Caco-2 (cell line): ENCODE data around the gene ABHD12B. TPM values are rescaled to one million over a fixed set of nuclear protein-coding genes. Genes with fewer than 3 reads are reported as not detected.
"Not testable (repeated sequence)": the region's sequence is repeated elsewhere in the genome, so short reads cannot be mapped to it uniquely, and the experiment has no call there.

ENCODE experiments used
- BruUV-seq: library from RNA; stranded (reverse); fragments of 400-500 nt; replicated peaks from 2 replicates; lab custom pipeline; 2021; lab: Mats Ljungman, UMichigan
- CTCF ChIA-PET: fragments of 300-600 bp; sonication (Branson Sonifier 250); formaldehyde crosslinking; loops from one replicate; lab custom pipeline; 2022; ENCODE audit warnings: antibody characterized with exemption; lab: Charles Lee
- POLR2A ChIA-PET: fragments of 300-600 bp; sonication (Branson Sonifier 250); formaldehyde crosslinking; loops from one replicate; lab custom pipeline; 2022; ENCODE audit warnings: antibody characterized with exemption; lab: Charles Lee
- DNase-seq, 2 experiments: peaks; one replicate each; pipeline versions ENCODE4 v3.0.0 to v3.0.0-alpha.2; 2020 to 2022
- H3K27me3 ChIP-seq: replicated peaks from 2 replicates; pipeline ENCODE4 v1.6.0; 2011; ENCODE audit warnings: low read length; ENCODE audit not compliant: control insufficient read depth, insufficient read depth
- H3K36me3 ChIP-seq: 2 replicates; pipeline ENCODE4 v1.5.1; 2011; ENCODE audit warnings: low read length; ENCODE audit not compliant: control insufficient read depth, insufficient read depth
- H3K4me1 ChIP-seq: fragments of 250-450 bp; sonication (Bioruptor Pico); 2 replicates; pipeline ENCODE4 v1.5.1; 2020; ENCODE audit warnings: mild to moderate bottlenecking
- H3K4me3 ChIP-seq: 2 replicates; pipeline ENCODE4 v1.5.1; 2011; ENCODE audit warnings: low read depth, mild to moderate bottlenecking, control low read depth, low read length
- H3K9me3 ChIP-seq: fragments of 250-450 bp; sonication (Bioruptor Pico); 2 replicates; pipeline ENCODE4 v1.5.1; 2020; ENCODE audit warnings: mild to moderate bottlenecking, moderate library complexity
- H3K27ac Mint-ChIP-seq: one replicate; pipeline ENCODE4 v1.8.0; 2022; ENCODE audit warnings: mixed read lengths; ENCODE audit not compliant: unreplicated experiment
- H3K27me3 Mint-ChIP-seq: one replicate; pipeline ENCODE4 v1.8.0; 2022; ENCODE audit warnings: mixed read lengths; ENCODE audit not compliant: insufficient read depth, unreplicated experiment
- H3K36me3 Mint-ChIP-seq: one replicate; pipeline ENCODE4 v1.8.0; 2022; ENCODE audit warnings: mild to moderate bottlenecking, mixed read lengths; ENCODE audit not compliant: insufficient read depth, unreplicated experiment
- H3K4me1 Mint-ChIP-seq: one replicate; pipeline ENCODE4 v1.8.0; 2022; ENCODE audit warnings: low read depth, mixed read lengths; ENCODE audit not compliant: unreplicated experiment
- H3K4me3 Mint-ChIP-seq: one replicate; pipeline ENCODE4 v1.8.0; 2022; ENCODE audit warnings: mild to moderate bottlenecking, moderate library complexity, mixed read lengths; ENCODE audit not compliant: unreplicated experiment
- H3K9me3 Mint-ChIP-seq: one replicate; pipeline ENCODE4 v1.8.0; 2022; ENCODE audit warnings: mixed read lengths; ENCODE audit not compliant: unreplicated experiment
- CTCF ChIP-seq, 2 experiments: fragments of 200-600 bp in 1 of 2; IDR thresholded peaks; 1 replicate in 1 of 2; 2 replicates in 1 of 2; pipeline versions ENCODE4 v1.5.1 to v1.8.0; 2011 to 2022; ENCODE audit warnings: antibody characterized with exemption in 1 of 2, control low read depth in 1 of 2, inconsistent platforms in 1 of 2, low read depth in 1 of 2, low read length in 1 of 2, mild to moderate bottlenecking in 1 of 2, moderate library complexity in 1 of 2; ENCODE audit not compliant: insufficient read depth in 1 of 2, severe bottlenecking in 1 of 2, unreplicated experiment in 1 of 2
- intact Hi-C: fragments of 100-400 bp; cut with micrococcal nuclease; formaldehyde crosslinking; loops from one replicate; pipeline ENCODE4 v1.10.0; 2022; ENCODE audit not compliant: unreplicated experiment
- total RNA-seq: library from RNA; stranded (reverse); gene quantifications from 2 replicates; pipeline ENCODE4 v1.2.3, GENCODE V29; 2022

Gene ABHD12B
- total RNA-seq, 1 experiment from 2014 or later, result not detected

DNA sequence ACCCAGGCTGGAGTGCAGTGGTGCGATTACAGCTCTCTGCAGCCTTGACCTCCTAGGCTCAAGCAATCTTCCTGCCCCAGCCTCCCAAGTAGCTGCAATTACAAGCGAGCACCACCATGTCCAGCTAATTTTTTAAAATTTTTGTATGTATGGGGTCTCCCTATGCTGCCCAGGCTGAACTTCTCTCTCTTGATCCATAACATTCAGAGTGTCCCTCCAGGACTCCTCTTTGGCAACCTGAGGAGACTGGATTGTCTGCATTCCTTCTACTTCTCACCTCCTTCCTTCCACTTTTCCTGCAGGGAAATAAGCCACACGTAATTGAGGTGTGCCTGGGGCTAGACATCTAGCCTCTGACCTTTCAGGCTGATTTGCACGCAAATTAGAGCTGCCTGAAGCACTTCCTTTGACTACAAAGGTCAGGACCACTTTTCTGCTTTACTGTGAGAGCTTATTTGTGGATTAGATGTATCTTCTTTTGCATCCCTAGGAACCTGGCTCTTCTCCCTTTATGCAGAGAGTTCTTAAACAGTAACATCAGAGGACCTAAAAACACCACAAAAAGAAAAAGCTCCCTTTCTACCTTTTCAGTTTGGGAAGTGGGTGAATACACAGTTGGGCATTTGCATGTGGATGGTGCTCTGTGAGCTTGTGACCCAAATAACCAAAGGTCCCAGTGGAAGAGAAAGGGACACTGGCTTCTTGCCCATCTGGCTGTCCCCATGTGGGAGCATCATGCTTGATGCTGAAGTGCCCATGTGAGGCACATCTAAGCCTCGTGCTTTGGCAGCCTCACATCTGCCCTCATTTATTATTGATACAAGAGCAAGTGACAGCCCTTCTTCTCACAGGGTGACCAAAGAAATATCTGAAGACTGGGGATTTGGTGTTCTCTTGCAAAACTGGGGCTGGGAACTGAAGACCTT is 38.9 kb downstream of the ABHD12B start:
- Mint-ChIP-seq H3K36me3 (peaks cover 20% of the 10 kb centered on the region), H3K27ac (no peak overlapping the region), H3K27me3 (no peaks in the 10 kb centered on the region), H3K9me3 (no peaks in the 10 kb centered on the region), H3K4me1 (no peaks in the 10 kb centered on the region), H3K4me3 (no peak overlapping the region)
- BruUV-seq, result no TSS peak
- no peaks in the 10 kb centered on the region for H3K27me3 ChIP-seq
- no peak overlapping the region for H3K4me3 ChIP-seq
- POLR2A ChIA-PET, result interaction anchor here (0.9 kb wide), 1 partner anchor 33 kb away, joined by 3 read pairs; the partner anchor contains the start of gene PYGL
- TF ChIP-seq CTCF (IDR thresholded peaks at IDR 0.05; ENCODE audit: insufficient read depth in 1 of 2, low read depth in 1 of 2, low read length in 1 of 2, severe bottlenecking in 1 of 2, unreplicated experiment in 1 of 2), result no peak
- CTCF ChIA-PET, result no interaction called here
- H3K36me3 ChIP-seq, result no peaks in the 10 kb centered on the region; the same call in 1 of the 2 replicates
- no peaks in the 10 kb centered on the region for H3K9me3 ChIP-seq
- DNase-seq, result peak; percentile 21 to 58
- intact Hi-C loops, result no loop called here
- no peaks in the 10 kb centered on the region; the same call in 1 of the 2 replicates for H3K4me1 ChIP-seq

DNA sequence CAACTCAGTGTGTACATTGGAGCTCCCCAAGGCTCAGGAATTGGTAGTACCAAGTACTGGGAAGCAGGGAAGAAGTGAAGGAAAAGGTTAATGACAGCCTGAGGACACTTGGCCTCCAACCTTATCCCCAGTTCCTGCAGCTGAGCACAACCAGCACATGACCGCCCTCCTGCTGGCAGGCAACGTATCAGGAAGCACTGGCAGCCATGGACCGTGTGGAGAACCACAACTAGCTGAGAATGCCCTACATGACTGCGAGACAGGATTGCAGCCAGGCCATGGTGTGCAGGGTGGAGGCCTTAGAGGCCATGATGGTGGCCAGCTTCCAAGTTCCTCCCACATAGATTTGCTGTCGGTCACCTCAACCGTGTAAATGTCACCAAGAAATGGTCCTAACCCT is 45.6 kb downstream of the ABHD12B start:
- POLR2A ChIA-PET, result no interaction called here
- peaks cover 22% of the 10 kb centered on the region for H3K36me3 Mint-ChIP-seq

DNA sequence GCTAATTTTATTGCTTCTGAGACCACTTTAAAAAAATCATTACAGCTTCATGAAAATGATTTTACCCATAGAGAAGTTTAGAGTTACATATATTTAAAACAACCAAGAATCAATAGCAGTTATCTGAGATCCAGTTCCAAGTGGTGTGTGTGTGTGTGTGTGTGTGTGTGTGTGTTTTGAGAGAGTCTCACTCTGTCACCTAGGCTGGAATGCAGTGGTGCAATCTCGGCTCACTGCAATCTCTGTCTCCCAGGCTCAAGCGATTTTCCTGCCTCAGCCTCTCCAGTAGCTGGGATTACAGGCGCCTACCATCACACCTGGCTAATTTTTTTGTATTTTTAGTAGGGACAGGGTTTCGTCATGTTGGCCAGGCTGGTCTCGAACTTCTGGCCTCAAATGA is 47.7 kb downstream of the ABHD12B start:
- H3K9me3 ChIP-seq, intact Hi-C loops, H3K9me3 Mint-ChIP-seq, POLR2A ChIA-PET, H3K4me3 ChIP-seq, H3K27me3 Mint-ChIP-seq, H3K27me3 ChIP-seq, BruUV-seq, H3K4me3 Mint-ChIP-seq, H3K36me3 ChIP-seq, H3K27ac Mint-ChIP-seq, H3K4me1 Mint-ChIP-seq: not testable (repeated sequence)
- CTCF ChIA-PET, result interaction anchor here (0.7 kb wide), 1 partner anchor 526 kb away, joined by 3 read pairs; no protein-coding TSS in a partner anchor
- peaks cover 11% of the 10 kb centered on the region for H3K4me1 ChIP-seq
- peaks cover 34% of the 10 kb centered on the region for H3K36me3 Mint-ChIP-seq
- peak in 1 of 2 experiments; percentile 21 for DNase-seq

More for the DNA sequence above, 45.6 kb downstream of the ABHD12B start:
- TF ChIP-seq CTCF (IDR thresholded peaks at IDR 0.05; ENCODE audit: insufficient read depth in 1 of 2, low read depth in 1 of 2, low read length in 1 of 2, severe bottlenecking in 1 of 2, unreplicated experiment in 1 of 2), result no peak
- no peaks in the 10 kb centered on the region for H3K27me3 Mint-ChIP-seq
- H3K4me1 ChIP-seq, result peaks cover 11% of the 10 kb centered on the region
- H3K36me3 ChIP-seq, result peaks cover 4% of the 10 kb centered on the region
- peaks cover 9% of the 10 kb centered on the region for H3K4me1 Mint-ChIP-seq
- no TSS peak for BruUV-seq
- no peak for DNase-seq
- H3K4me3 Mint-ChIP-seq, result no peak overlapping the region
- no peaks in the 10 kb centered on the region for H3K9me3 Mint-ChIP-seq
- no peaks in the 10 kb centered on the region for H3K9me3 ChIP-seq
- CTCF ChIA-PET, result no interaction called here
- no peak overlapping the region for H3K4me3 ChIP-seq
- intact Hi-C loops, result no loop called here
- H3K27ac Mint-ChIP-seq, result no peak overlapping the region
- no peaks in the 10 kb centered on the region for H3K27me3 ChIP-seq
